Activated T-helper 9 cell treated with anti-CD3 and anti-CD28 coated beads, Interleukin-2, amount 50 U/mL, for 16 hours (primary cell): Measurements from ENCODE around the gene PTPN11.
"Not testable (repeated sequence)": the region's sequence is repeated elsewhere in the genome, so short reads cannot be mapped to it uniquely, and the experiment has no call there.

Experiments
- DNase-seq: peaks from one replicate; pipeline ENCODE4 v3.0.0-alpha.2; 2020; ENCODE audit warnings: low read depth

Gene PTPN11

GRCh38 chr12:112514926-112515642, 96.3 kb downstream of the PTPN11 start:
- no peak for DNase-seq

- DNase-seq = no peak
These were observed 97.1 kb downstream of the PTPN11 start for GRCh38 chr12:112515868-112516267.

- DNase-seq = no peak
These were observed 99.1 kb downstream of the PTPN11 start for GRCh38 chr12:112517730-112518364.

GRCh38 chr12:112518365-112518735, 99.6 kb downstream of the PTPN11 start:
- no peak for DNase-seq

GRCh38 chr12:112519841-112520340, 101.1 kb downstream of the PTPN11 start:
- DNase-seq = not testable (repeated sequence)

- DNase-seq = no peak
These were observed 105.1 kb downstream of the PTPN11 start for GRCh38 chr12:112523856-112524255.

GRCh38 chr12:112524269-112524668, 105.5 kb downstream of the PTPN11 start:
- DNase-seq = no peak

GRCh38 chr12:112524676-112525425, 106.1 kb downstream of the PTPN11 start:
- DNase-seq = no peak

- DNase-seq = no peak
These were observed 106.7 kb downstream of the PTPN11 start for GRCh38 chr12:112525426-112525809.

GRCh38 chr12:112527082-112527481, 108.3 kb downstream of the PTPN11 start:
- no peak for DNase-seq

GRCh38 chr12:112527501-112527900, 108.8 kb downstream of the PTPN11 start:
- DNase-seq = no peak

GRCh38 chr12:112528521-112528920, 109.8 kb downstream of the PTPN11 start:
- no peak for DNase-seq

GRCh38 chr12:112530941-112531340, 112.2 kb downstream of the PTPN11 start:
- no peak for DNase-seq

GRCh38 chr12:112532106-112532505, 113.4 kb downstream of the PTPN11 start:
- no peak for DNase-seq

GRCh38 chr12:112533528-112533927, 114.8 kb downstream of the PTPN11 start:
- no peak for DNase-seq

- DNase-seq = no peak
These were observed 116.3 kb downstream of the PTPN11 start for GRCh38 chr12:112535017-112535416.

GRCh38 chr12:112535637-112536366, 117.1 kb downstream of the PTPN11 start:
- DNase-seq = no peak

GRCh38 chr12:112536367-112536730, 117.6 kb downstream of the PTPN11 start:
- no peak for DNase-seq

GRCh38 chr12:112537710-112538396, 119.1 kb downstream of the PTPN11 start:
- no peak for DNase-seq

GRCh38 chr12:112538740-112539139, 120.0 kb downstream of the PTPN11 start:
- no peak for DNase-seq

- DNase-seq = no peak
These were observed 120.5 kb downstream of the PTPN11 start for GRCh38 chr12:112539221-112539620.

GRCh38 chr12:112540021-112540420, 121.3 kb downstream of the PTPN11 start:
- no peak for DNase-seq
